ENCODE measurements around the gene OTUD4.

The OTUD4 gene

DNA sequence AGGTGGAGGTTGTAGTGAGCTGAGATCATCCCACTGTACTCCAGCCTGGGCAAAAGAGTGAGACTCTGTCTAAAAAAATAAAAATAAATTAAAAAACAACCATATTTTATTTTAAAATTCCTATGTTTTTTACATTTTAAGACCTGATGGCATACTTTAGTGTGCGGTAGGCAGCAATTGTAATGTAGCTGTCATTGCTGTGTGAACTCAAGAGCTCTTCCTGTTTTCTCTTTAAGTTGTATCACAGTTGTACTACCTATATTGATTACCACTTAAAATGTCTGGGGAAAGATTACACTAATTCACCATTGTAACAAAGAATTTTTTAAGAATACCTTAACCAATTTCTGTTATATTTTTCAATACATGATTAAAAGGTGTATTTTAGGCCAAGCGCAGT lies 55.0 kb downstream of the OTUD4 start:
- DNase-seq: no peak

DNA sequence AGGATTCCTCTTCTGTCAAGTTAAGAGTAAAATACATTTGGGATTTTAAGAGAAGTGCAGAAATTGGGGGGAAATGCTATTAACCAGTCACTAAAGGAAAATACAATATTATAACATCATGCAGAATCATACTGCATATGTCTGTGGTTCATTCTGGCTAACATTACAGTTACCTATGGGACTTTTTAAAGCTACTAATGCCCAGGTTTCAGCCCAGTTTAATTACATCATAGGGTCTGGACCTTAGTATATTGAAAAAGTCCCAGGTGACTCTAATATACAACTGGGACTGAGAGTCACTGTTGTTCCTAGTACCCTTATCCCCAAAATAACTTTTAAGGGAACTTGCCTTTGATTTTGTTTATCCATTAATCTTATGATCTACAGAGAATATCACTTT lies 72.3 kb downstream of the OTUD4 start:
- no peak for DNase-seq

DNA sequence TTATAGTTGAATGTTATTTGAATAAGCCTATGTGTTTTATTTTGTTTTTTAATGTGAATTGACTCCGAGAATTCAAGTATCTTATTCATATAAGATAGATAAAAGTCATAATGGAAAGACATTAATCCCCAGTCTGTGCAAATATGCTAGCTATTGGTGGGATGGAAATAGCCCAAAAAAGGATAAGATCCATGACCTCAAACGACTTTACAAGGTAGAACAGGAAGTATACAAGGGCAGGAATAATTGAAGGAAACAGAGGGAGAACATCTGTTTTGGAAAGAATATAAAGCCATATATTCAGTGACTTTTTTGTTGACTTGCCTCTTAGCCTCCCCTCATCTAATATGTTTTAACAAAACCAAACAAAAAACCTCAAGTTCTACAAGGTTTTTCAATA lies 73.3 kb downstream of the OTUD4 start:
- no peak for DNase-seq

DNA sequence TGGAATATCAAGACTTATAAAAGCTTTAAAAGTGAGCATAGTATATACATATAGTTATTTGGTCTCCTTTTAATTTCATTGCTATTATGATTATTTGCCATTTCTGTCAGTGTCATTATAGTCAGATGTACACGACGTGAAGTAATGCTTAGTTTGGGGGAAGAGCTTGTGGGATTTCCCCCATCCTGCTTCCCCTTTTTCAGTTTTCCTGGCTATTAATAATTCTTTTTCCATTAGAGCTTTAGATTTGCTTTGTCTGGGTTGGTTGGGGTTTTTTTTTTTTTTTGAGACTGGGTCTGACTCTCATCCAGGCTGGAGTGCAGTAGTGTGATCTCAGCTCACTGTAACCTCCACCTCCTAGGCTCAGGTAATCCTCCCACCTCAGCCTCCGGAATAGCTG lies 76.9 kb downstream of the OTUD4 start:
- DNase-seq: no peak

DNA sequence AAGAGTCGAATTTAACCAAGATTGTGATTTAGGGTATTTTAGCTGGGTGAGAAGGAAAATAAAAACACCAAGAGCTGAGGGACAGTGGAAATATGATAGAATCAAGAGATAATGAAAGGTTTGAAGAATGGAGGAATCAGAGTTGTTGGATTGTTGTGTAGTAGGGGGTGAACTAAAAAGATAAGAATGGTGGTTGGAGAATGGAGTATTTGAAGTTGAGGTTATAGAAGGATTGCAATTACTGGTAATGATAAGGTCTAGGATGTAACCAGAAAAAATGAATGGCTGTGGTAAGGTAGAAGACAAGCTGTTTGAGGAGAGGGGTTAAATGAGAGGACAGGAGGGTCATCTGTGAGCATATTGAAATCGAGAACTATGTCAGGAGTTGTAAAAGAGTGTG lies 77.8 kb downstream of the OTUD4 start:
- DNase-seq: no peak

DNA sequence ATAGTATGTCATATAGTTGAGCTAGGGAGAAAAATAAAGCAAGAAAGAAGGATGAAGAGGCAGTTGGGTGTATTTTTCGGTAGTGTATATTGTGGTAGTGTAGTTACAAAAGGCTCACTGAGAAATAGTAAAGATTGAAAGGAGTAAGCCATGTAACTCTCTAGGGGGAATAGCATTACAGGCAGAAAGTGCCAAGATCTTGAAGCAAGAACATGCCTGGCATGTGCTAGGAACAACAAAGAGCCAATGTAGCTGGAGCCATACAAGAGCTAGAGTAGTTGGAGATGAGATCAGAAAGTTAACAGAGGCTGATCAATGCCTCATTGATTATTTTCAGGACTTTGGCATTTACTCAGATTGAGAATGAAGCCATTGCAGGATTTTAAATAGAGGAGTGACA lies 79.3 kb downstream of the OTUD4 start:
- DNase-seq: no peak

DNA sequence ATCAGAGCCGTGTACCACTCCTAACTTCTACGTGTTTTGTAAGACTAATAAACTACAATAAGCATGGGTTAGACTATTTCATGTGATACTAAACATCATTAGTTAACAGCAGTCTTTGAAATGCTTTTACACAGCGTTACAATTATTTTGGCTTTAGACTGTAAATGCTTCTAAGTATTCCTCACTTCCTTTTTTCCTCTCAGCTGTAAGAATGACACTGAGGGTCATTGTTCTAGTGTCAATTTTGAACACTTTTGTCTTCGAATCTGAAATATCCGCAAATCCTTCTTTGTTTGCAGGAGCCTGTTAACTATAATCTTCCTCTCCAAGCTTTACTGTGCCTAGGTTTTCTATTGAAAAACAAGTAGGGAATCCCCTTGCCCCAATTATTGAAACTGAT lies 80.7 kb downstream of the OTUD4 start:
- DNase-seq: no peak

DNA sequence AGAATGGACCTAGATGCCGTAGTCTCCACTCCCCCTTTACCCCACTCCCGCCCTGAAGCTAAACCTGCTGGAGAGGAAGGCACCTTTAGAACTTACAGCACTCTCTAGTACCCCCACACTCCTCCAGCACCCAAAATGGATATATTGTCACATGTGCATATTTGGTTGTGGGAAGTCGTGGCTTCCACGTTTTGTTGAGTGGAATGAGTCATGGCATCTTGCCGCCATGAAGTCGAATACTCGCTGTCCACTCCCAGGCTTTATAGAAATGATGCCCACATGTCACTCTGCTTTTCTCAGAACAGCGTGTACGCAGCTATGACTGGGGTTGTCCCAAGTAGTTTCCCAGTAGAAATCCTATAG lies 81.7 kb downstream of the OTUD4 start:
- peak; percentile 3 to 41 for DNase-seq

DNA sequence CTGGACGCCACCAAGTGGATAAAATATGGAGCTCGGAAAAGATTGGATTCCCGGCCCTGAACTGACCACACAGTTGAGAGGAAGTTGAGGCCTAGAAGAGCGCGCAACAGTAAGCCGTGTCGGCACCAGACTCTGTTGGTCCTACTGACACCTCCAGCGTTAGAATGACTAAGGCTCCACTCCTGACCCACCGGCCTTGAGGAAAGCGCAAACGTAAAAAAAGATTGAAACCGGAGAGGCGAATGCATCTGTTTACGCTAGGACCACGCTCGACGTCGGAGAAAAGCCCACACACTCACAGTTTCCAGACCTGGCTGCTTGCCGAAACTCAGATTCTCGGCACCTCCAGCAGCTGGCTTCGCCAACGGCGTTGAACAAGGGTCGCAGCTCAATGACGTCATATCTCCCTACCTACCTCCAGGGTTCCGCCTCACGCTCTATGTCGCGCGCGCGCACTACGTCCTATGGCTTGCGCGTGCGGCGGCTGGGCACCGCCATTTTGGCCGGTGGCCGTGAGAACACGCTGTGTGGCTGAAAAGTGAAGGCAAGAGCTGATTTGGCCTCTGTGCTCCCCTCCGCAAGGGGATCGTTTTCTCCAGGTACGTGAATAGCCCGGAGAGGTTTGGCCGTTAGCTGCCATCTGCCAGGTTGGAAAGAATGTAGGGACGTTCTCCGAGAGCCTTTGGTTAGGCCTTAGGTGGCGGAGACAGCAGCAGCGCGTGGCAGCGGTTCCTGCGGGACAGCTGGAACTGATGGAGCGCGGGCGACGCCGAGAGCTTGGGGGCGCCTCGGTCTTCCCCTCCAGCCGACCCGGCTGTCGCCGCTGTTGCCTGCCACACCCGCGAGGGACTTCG lies 82.3 kb downstream of the OTUD4 start, which contains the start of the genes ABCE1 and ANAPC10:
ABCE1 (plus strand) TSS at position 491 of the 854 bp plus-strand sequence. CDS start 6,102 bp downstream, outside the sequence.
ANAPC10 (minus strand) TSS at position 376 of the 854 bp plus-strand sequence. CDS start 2,097 bp downstream, outside the sequence.
- peak; percentile 81 to 93 for DNase-seq

DNA sequence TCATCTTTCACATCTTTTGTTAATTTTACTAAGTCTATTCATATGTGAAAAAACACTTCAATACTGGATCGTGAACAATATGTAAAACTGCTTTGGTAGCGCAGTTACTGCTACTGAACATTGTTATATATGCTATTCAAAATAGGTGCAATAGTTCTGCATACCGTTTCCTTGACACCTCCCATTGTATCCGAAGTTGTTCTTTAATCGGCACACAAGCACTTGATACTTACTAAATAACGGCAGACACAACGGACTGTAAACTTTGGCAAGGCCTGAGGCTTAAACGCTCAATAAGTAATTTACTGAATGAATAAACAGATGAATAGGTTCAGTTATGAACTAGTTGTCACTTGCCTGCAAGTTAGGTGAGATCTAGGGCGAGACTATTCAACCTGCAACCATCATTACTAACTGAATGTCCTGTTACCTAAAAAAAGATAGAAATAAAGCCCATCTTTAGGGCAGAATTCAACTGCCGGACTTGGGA lies 83.0 kb downstream of the OTUD4 start:
- DNase-seq: no peak

DNA sequence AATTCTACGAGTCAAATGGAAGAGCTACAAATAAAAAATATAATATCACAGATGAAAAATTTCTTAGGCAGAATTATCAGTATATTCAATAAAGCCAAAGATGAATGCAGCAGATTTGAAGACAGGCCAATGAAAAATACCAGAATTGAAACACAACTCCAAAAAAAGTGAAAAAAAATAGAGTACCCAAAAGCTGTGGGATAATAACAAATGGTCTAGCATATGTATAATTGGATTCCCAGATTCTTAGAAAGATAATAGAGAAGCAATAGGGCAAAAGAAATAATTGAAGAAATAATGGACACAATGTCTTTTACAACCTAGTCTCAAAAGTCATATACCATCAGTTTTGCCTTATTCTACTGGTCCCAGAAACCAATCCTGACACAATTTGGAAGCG lies 86.8 kb downstream of the OTUD4 start:
- no peak for DNase-seq

DNA sequence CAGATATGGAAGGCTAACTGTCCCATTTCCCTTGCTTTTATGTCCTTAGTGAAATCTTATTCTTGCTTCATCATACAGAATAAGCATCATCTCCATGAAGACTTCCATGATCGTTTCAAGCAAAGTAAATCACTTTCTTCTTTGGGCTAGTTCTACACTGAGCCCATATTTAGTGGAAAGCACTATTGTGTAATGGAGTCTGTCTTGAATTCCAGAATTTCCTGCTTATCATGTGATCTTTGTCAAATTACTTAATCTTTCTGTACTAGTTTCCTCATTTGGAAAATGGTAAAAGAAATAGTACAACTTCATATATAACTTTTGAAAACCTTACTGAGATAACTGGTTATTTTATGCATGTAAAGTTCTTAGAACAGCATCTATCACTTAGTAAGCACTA lies 90.0 kb downstream of the OTUD4 start:
- DNase-seq: no peak

DNA sequence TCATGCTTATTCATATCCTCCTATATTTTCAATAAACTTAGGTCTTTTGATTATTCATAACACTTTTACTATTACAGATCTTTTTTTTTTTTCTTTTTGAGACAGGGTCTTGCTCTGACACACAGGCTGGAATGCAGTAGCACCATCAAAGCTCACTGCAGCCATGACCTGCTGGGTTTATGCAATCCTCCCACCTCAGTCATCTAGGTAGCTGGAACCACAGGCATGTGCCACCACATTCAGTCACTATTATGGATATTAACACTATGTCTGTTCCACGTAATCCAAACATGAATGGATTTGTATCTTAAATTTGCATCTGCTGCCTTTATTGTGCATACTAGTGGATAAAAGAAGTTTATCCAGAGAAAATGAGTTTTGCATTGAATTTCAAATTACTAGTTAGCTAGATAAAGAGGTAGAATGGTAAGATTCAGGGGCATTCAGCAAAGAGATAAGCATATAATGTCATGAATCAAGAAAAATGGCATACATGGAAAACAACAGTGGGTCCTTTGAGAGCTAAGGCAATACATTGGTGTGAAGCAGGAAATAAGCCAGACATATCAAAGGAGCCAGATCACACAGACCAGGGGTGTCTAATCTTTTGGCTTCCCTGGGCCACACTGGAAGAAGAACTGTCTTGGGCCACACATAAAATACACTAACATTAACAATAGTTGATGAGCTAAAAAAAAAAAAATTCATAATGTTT lies 96.3 kb downstream of the OTUD4 start:
- no peak for DNase-seq

All from SW 1271 (cell line).